MCF 10A (cell line): ENCODE results near the gene L3MBTL1. TPM values are rescaled to one million over a fixed set of nuclear protein-coding genes. Genes with fewer than 3 reads are reported as not detected.

Experiments
- BruUV-seq: library from RNA; stranded (reverse); fragments of 400-500 nt; replicated peaks from 2 replicates; lab custom pipeline; 2021; lab: Mats Ljungman, UMichigan
- CTCF ChIA-PET: fragments of 300-600 bp; sonication (Branson Sonifier 250); formaldehyde crosslinking; extraction: SDS; loops from one replicate; lab custom pipeline; 2021; ENCODE audit warnings: antibody characterized with exemption, inconsistent platforms; lab: Yijun Ruan, JAX
- POLR2A ChIA-PET: fragments of 300-600, 350-650 bp; sonication (Branson Sonifier 250); formaldehyde crosslinking; extraction: SDS; loops from one replicate; lab custom pipeline; 2020; ENCODE audit warnings: antibody characterized with exemption, inconsistent platforms; lab: Yijun Ruan, JAX
- DNase-seq: peaks from one replicate; pipeline ENCODE4 v3.0.0-alpha.2; 2018; ENCODE audit not compliant: unreplicated experiment
- H3K27ac Mint-ChIP-seq: one replicate; pipeline ENCODE4 v1.8.0; 2022; ENCODE audit warnings: mild to moderate bottlenecking, low read depth, mixed read lengths; ENCODE audit not compliant: unreplicated experiment
- H3K27me3 Mint-ChIP-seq: one replicate; pipeline ENCODE4 v1.8.0; 2022; ENCODE audit warnings: mixed read lengths; ENCODE audit not compliant: insufficient read depth, unreplicated experiment
- H3K36me3 Mint-ChIP-seq: one replicate; pipeline ENCODE4 v1.8.0; 2022; ENCODE audit warnings: mild to moderate bottlenecking, moderate library complexity, mixed read lengths; ENCODE audit not compliant: insufficient read depth, unreplicated experiment
- H3K4me1 Mint-ChIP-seq: one replicate; pipeline ENCODE4 v1.8.0; 2022; ENCODE audit warnings: mixed read lengths; ENCODE audit not compliant: insufficient read depth, unreplicated experiment
- H3K4me3 Mint-ChIP-seq: one replicate; pipeline ENCODE4 v1.8.0; 2022; ENCODE audit warnings: mild to moderate bottlenecking, moderate library complexity, mixed read lengths; ENCODE audit not compliant: unreplicated experiment
- H3K9me3 Mint-ChIP-seq: one replicate; pipeline ENCODE4 v1.8.0; 2022; ENCODE audit warnings: mixed read lengths; ENCODE audit not compliant: unreplicated experiment
- intact Hi-C: fragments of 100-400 bp; cut with micrococcal nuclease; formaldehyde crosslinking; loops from 2 replicates; pipeline ENCODE4 v1.14.1; 2022
- total RNA-seq: library from RNA; stranded (reverse); gene quantifications from 2 replicates; pipeline ENCODE4 v1.2.3, GENCODE V29; 2022
- TF ChIP-seq, protein P1 (sequence below): fragments of 200-600 bp; IDR thresholded peaks from one replicate; pipeline ENCODE4 v1.8.0; 2022; ENCODE audit warnings: antibody characterized with exemption, mild to moderate bottlenecking; ENCODE audit not compliant: unreplicated experiment

L3MBTL1 gene
- total RNA-seq, 1 experiment from 2014 or later = 10.5 TPM

DNA sequence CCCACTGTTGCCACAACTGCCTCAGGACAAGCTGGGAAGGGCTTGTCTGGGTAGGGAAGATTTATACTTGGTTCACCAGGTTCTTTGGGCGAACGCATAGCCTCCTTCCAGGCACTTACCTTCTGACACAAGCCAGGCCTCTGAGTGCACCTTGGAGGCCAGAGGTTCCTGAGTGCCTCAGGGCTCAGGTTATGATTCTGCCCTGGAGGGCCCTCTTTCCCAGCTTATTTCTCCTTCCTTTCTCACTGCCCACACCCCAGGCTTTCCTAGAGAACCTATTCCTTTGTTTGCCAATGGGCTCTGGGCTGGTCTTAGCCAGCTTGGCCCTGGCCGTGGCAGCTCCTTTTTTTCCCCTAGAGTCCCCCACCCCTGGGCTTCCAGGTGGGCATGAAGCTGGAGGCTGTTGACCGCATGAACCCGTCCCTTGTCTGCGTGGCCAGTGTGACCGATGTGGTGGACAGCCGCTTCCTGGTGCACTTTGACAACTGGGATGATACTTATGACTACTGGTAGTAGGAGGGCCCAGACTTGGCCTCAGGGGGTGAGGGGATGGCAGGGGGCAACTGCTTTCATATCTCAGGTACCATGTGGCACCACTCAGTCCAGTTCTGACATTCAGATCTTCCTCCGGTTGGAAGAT, 25.0 kb downstream of the L3MBTL1 start:
- ChIA-PET POLR2A (interaction anchor here (1.7 kb wide), 1 partner anchor 11 kb away, joined by 4 read pairs; no protein-coding TSS in a partner anchor), CTCF (interaction anchor here (0.5 to 4.2 kb wide), 3 partner anchors 51 to 657 kb away, joined by 3 to 20 read pairs (median 8); no protein-coding TSS in a partner anchor)
- DNase-seq = no peak

DNA sequence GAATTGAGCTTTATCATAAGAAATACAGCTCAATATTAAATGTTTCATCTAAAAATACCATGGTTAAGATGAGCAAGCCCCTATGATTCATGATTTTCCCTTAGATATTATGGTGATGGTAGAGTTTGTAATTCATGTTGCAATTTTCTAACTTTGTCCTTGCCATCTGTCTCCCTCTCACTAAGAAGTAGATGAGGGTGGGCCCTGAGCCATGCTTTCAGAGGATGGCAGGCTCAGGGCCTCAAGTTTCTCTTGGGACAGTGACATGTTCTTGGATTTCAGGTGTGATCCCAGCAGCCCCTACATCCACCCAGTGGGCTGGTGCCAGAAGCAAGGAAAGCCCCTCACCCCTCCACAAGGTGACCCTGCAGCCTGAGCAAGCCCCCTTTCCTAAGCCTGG, 25.6 kb downstream of the L3MBTL1 start:
- Mint-ChIP-seq H3K4me3 (no peak overlapping the region), H3K4me1 (no peaks in the 10 kb centered on the region), H3K27me3 (no peaks in the 10 kb centered on the region), H3K36me3 (no peaks in the 10 kb centered on the region), H3K9me3 (no peaks in the 10 kb centered on the region), H3K27ac (no peak overlapping the region)
- BruUV-seq = no TSS peak
- CTCF ChIA-PET = interaction anchor here (0.5 to 2.2 kb wide), 3 partner anchors 50 to 656 kb away, joined by 3 to 8 read pairs (median 4); no protein-coding TSS in a partner anchor
- no peak for DNase-seq
- TF ChIP-seq, protein P1, sequence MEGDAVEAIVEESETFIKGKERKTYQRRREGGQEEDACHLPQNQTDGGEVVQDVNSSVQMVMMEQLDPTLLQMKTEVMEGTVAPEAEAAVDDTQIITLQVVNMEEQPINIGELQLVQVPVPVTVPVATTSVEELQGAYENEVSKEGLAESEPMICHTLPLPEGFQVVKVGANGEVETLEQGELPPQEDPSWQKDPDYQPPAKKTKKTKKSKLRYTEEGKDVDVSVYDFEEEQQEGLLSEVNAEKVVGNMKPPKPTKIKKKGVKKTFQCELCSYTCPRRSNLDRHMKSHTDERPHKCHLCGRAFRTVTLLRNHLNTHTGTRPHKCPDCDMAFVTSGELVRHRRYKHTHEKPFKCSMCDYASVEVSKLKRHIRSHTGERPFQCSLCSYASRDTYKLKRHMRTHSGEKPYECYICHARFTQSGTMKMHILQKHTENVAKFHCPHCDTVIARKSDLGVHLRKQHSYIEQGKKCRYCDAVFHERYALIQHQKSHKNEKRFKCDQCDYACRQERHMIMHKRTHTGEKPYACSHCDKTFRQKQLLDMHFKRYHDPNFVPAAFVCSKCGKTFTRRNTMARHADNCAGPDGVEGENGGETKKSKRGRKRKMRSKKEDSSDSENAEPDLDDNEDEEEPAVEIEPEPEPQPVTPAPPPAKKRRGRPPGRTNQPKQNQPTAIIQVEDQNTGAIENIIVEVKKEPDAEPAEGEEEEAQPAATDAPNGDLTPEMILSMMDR = no peak
- POLR2A ChIA-PET = interaction anchor here (1.7 kb wide), 1 partner anchor 12 kb away, joined by 4 read pairs; no protein-coding TSS in a partner anchor
- intact Hi-C loops = no loop called here

More for the DNA sequence above, 25.0 kb downstream of the L3MBTL1 start:
- Mint-ChIP-seq H3K27me3 (no peaks in the 10 kb centered on the region), H3K27ac (no peak overlapping the region), H3K9me3 (no peaks in the 10 kb centered on the region), H3K4me1 (no peaks in the 10 kb centered on the region), H3K36me3 (no peaks in the 10 kb centered on the region), H3K4me3 (no peak overlapping the region)
- BruUV-seq = no TSS peak
- intact Hi-C loops = no loop called here
- TF ChIP-seq, protein P1 = no peak

DNA sequence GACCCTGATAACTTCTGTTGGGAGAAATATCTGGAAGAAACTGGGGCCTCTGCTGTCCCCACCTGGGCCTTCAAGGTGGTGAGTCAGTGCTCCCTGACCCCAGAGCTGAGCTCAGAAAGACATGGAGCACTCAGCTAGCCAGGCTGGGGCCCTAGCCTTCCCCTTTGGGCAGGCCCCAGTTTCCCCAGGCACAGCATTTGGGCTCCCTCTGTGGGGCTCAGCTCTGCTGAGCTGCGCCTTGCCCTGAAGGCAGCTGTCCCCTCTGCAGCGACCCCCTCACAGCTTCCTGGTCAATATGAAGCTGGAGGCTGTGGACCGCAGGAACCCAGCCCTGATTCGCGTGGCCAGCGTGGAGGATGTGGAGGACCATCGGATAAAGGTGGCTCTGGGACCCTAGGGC, 26.5 kb downstream of the L3MBTL1 start:
- Mint-ChIP-seq H3K9me3 (no peaks in the 10 kb centered on the region), H3K27ac (no peak overlapping the region), H3K27me3 (no peaks in the 10 kb centered on the region), H3K4me1 (peaks cover 4% of the 10 kb centered on the region), H3K4me3 (no peak overlapping the region), H3K36me3 (no peaks in the 10 kb centered on the region)
- DNase-seq = no peak
- ChIA-PET CTCF (interaction anchor here (0.5 kb wide), 2 partner anchors 52 to 90 kb away, joined by 3 read pairs; no protein-coding TSS in a partner anchor), POLR2A (no interaction called here)
- TF ChIP-seq, protein P1 = no peak
- intact Hi-C loops = no loop called here
- BruUV-seq = no TSS peak

DNA sequence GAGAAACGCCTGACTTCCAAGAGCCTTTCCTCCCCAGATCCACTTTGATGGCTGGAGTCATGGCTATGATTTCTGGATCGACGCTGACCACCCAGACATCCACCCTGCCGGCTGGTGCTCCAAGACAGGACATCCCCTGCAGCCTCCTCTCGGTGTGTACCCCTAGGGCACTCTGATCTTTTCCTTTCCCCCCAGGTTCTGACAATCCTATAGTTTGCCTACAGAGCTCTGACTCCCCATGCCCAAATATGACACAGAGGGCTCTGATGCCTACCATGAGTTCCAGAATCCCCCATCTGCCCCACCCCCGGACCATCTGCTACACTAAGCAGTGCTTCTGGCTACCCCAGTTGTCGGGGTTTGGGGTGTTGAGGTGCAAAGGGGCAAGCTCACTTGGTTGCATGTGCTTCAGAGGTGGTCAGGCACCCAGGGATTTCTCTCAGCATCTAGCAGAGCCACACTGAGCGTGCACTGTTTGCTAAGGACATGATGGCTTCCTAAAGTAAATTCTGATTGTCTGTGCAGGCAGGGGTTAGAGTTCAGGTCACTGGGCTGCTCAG, 27.4 kb downstream of the L3MBTL1 start:
- no peak for DNase-seq
- no peaks in the 10 kb centered on the region for H3K27me3 Mint-ChIP-seq
- no peaks in the 10 kb centered on the region for H3K36me3 Mint-ChIP-seq
- intact Hi-C loops = no loop called here
- H3K9me3 Mint-ChIP-seq = no peaks in the 10 kb centered on the region
- TF ChIP-seq, protein P1 = no peak
- H3K4me3 Mint-ChIP-seq = no peak overlapping the region
- no TSS peak for BruUV-seq
- H3K4me1 Mint-ChIP-seq = peaks cover 5% of the 10 kb centered on the region
- CTCF ChIA-PET = interaction anchor here (1.0 to 6.1 kb wide), 5 partner anchors 49 to 559 kb away, joined by 5 to 76 read pairs (median 9); partner anchors contain the start of gene IFT52
- POLR2A ChIA-PET = interaction anchor here (0.6 to 1.6 kb wide), 2 partner anchors 78 to 133 kb away, joined by 3 to 5 read pairs; partner anchors contain the start of gene SRSF6
- no peak overlapping the region for H3K27ac Mint-ChIP-seq
